DMS53 (cell line): ENCODE results near the gene SETD6.
"Not testable (repeated sequence)": the region's sequence is repeated elsewhere in the genome, so short reads cannot be mapped to it uniquely, and the experiment has no call there.

Source experiments
- DNase-seq: peaks from one replicate; lab custom pipeline; 2025; lab: John Stamatoyannopoulos, UW

The SETD6 gene

GRCh38 chr16:58542291-58542690 lies 27.0 kb downstream of the SETD6 start:
- DNase-seq: no peak

- DNase-seq: no peak
These were observed 28.4 kb downstream of the SETD6 start for GRCh38 chr16:58543685-58544084.

- no peak for DNase-seq
These were observed 33.1 kb downstream of the SETD6 start for GRCh38 chr16:58548378-58548777.

GRCh38 chr16:58551496-58551895 lies 36.2 kb downstream of the SETD6 start:
- peak; percentile 15 for DNase-seq

- DNase-seq: no peak
These were observed 41.4 kb downstream of the SETD6 start for GRCh38 chr16:58556678-58557077.

- no peak for DNase-seq
These were observed 47.9 kb downstream of the SETD6 start for GRCh38 chr16:58563235-58563634.

- DNase-seq: peak; percentile 5
These were observed 48.5 kb downstream of the SETD6 start for GRCh38 chr16:58563775-58564174.

GRCh38 chr16:58565697-58566096 lies 50.4 kb downstream of the SETD6 start:
- DNase-seq: not testable (repeated sequence)
